A673 (cell line): ENCODE results near the gene USP12. TPM values are rescaled to one million over a fixed set of nuclear protein-coding genes. Genes with fewer than 3 reads are reported as not detected.

Source experiments
- BruUV-seq: library from RNA; stranded (reverse); fragments of 400-500 nt; replicated peaks from 2 replicates; lab custom pipeline; 2021; lab: Mats Ljungman, UMichigan
- CTCF ChIA-PET: fragments of 300-600 bp; sonication (Branson Sonifier 250); formaldehyde crosslinking; loops from one replicate; lab custom pipeline; 2022; ENCODE audit warnings: antibody characterized with exemption; lab: Charles Lee
- POLR2A ChIA-PET: fragments of 300-600 bp; sonication (Branson Sonifier 250); formaldehyde crosslinking; loops from one replicate; lab custom pipeline; 2022; ENCODE audit warnings: antibody characterized with exemption; ENCODE audit not compliant: low non-redundant PET; lab: Charles Lee
- DNase-seq: peaks from one replicate; pipeline ENCODE4 v3.0.0-alpha.2; 2015; ENCODE audit warnings: low spot score
- H3K27ac ChIP-seq: fragments of 200-600 bp; sonication (generic); 2 replicates; pipeline ENCODE4 v1.5.1; 2016; ENCODE audit warnings: mixed run types, low read depth, mild to moderate bottlenecking, mixed read lengths, antibody characterized with exemption, low read length; ENCODE audit not compliant: poor library complexity, severe bottlenecking
- H3K27me3 ChIP-seq: fragments of 200-600 bp; sonication (generic); replicated peaks from 2 replicates; pipeline ENCODE4 v1.6.1; 2017; ENCODE audit warnings: mixed run types, low read depth, mild to moderate bottlenecking, mixed read lengths, antibody characterized with exemption, low read length; ENCODE audit not compliant: insufficient read depth, poor library complexity
- H3K36me3 ChIP-seq: fragments of 200-600 bp; sonication (generic); 2 replicates; pipeline ENCODE4 v1.6.1; 2016; ENCODE audit warnings: mixed run types, mild to moderate bottlenecking, mixed read lengths, antibody characterized with exemption, low read length; ENCODE audit not compliant: insufficient read depth, poor library complexity, severe bottlenecking
- H3K4me1 ChIP-seq: fragments of 200-600 bp; sonication (generic); 2 replicates; pipeline ENCODE4 v1.6.1; 2017; ENCODE audit warnings: mixed run types, mild to moderate bottlenecking, mixed read lengths, antibody characterized with exemption, low read length; ENCODE audit not compliant: insufficient read depth, poor library complexity, severe bottlenecking
- H3K4me3 ChIP-seq: fragments of 200-600 bp; sonication (generic); 2 replicates; pipeline ENCODE4 v1.5.1; 2016; ENCODE audit warnings: low read depth, mixed run types, mild to moderate bottlenecking, mixed read lengths, low read length; ENCODE audit not compliant: poor library complexity, severe bottlenecking
- H3K9me3 ChIP-seq: fragments of 200-600 bp; sonication (generic); 2 replicates; pipeline ENCODE4 v1.6.1; 2016; ENCODE audit warnings: mixed run types, low read depth, mild to moderate bottlenecking, mixed read lengths, antibody characterized with exemption, low read length; ENCODE audit not compliant: poor library complexity, severe bottlenecking
- CTCF ChIP-seq: fragments of 300-800, 200-600 bp; sonication (generic); conservative IDR thresholded peaks from 2 replicates; pipeline ENCODE4 v1.5.1; 2017; ENCODE audit warnings: low read depth, mild to moderate bottlenecking, antibody characterized with exemption, low read length, moderate library complexity, mixed read lengths
- EZH2 ChIP-seq: fragments of 200-600 bp; sonication (generic); IDR thresholded peaks from 2 replicates; pipeline ENCODE4 v1.6.1; 2017; ENCODE audit warnings: borderline replicate concordance, low read depth, mild to moderate bottlenecking, mixed read lengths, antibody characterized with exemption, low read length; ENCODE audit not compliant: poor library complexity, severe bottlenecking
- intact Hi-C: fragments of 100-400 bp; cut with micrococcal nuclease; formaldehyde crosslinking; loops from one replicate; pipeline ENCODE4 v1.10.0; 2022; ENCODE audit not compliant: unreplicated experiment
- total RNA-seq: library from RNA; stranded (reverse); gene quantifications from 2 replicates; pipeline ENCODE4 v1.2.3, GENCODE V29; 2021

The USP12 gene
- total RNA-seq, 1 experiment from 2014 or later = 16.6 TPM

GRCh38 chr13:27018882-27019281 is 152.7 kb downstream of the USP12 start:
- TF ChIP-seq CTCF (no peak), EZH2 (no peak)
- no peaks in the 10 kb centered on the region for H3K4me1 ChIP-seq
- no peak overlapping the region for H3K27ac ChIP-seq
- no peaks in the 10 kb centered on the region for H3K27me3 ChIP-seq
- CTCF ChIA-PET = no interaction called here
- POLR2A ChIA-PET = no interaction called here
- intact Hi-C loops = no loop called here
- H3K36me3 ChIP-seq = no peaks in the 10 kb centered on the region
- H3K4me3 ChIP-seq = no peak overlapping the region
- no peaks in the 10 kb centered on the region for H3K9me3 ChIP-seq
- no TSS peak for BruUV-seq
- no peak for DNase-seq

DNA sequence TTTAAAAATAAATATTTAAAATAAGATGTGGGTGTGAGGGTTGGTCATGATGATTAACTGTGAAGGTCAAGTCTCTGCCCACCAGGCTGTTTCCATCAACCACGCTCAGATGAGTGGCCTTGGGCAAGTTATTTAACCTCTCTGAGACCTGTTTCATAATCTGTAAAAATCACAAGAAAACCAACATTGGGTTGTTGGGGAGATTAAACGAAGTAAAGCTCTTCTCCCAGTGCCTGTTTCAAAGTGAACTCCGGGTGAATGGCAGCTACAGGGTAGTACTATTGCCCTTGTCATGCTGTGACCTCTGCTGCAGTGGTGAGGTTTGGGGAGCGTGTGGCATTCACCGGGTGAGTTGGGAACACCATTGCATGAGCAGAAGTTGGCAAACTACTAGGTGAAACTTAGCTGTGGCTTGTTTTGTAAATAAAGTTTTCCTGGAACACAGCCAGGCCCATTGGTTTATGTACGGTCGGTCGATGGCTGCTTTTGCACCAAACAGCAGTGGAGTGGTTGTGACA is 153.2 kb downstream of the USP12 start:
- ChIA-PET POLR2A (no interaction called here), CTCF (no interaction called here)
- H3K4me3 ChIP-seq = no peak overlapping the region
- intact Hi-C loops = no loop called here
- H3K27me3 ChIP-seq = no peaks in the 10 kb centered on the region
- no peaks in the 10 kb centered on the region for H3K4me1 ChIP-seq
- H3K9me3 ChIP-seq = no peaks in the 10 kb centered on the region
- no peaks in the 10 kb centered on the region for H3K36me3 ChIP-seq
- DNase-seq = no peak
- no peak for TF ChIP-seq EZH2
- no peak for TF ChIP-seq CTCF
- BruUV-seq = no TSS peak
- H3K27ac ChIP-seq = no peak overlapping the region

GRCh38 chr13:27016875-27017274 is 154.7 kb downstream of the USP12 start:
- Histone ChIP-seq H3K4me1 (no peaks in the 10 kb centered on the region), H3K9me3 (no peaks in the 10 kb centered on the region), H3K4me3 (no peak overlapping the region), H3K27ac (no peak overlapping the region), H3K27me3 (no peaks in the 10 kb centered on the region), H3K36me3 (no peaks in the 10 kb centered on the region)
- intact Hi-C loops = no loop called here
- BruUV-seq = no TSS peak
- POLR2A ChIA-PET = no interaction called here
- no peak for DNase-seq
- CTCF ChIA-PET = no interaction called here
- no peak for TF ChIP-seq CTCF
- TF ChIP-seq EZH2 = no peak

Other genes with a start within 250 kb of the USP12 start
- gene RPL21, start 79.7 kb upstream of the USP12 start, total RNA-seq = 906 and 986 TPM in 2 replicates
- gene RASL11A, start 99.0 kb upstream of the USP12 start, total RNA-seq = 0.85 and 1.1 TPM in 2 replicates